ENCODE results near the gene USP5.

The USP5 gene

DNA sequence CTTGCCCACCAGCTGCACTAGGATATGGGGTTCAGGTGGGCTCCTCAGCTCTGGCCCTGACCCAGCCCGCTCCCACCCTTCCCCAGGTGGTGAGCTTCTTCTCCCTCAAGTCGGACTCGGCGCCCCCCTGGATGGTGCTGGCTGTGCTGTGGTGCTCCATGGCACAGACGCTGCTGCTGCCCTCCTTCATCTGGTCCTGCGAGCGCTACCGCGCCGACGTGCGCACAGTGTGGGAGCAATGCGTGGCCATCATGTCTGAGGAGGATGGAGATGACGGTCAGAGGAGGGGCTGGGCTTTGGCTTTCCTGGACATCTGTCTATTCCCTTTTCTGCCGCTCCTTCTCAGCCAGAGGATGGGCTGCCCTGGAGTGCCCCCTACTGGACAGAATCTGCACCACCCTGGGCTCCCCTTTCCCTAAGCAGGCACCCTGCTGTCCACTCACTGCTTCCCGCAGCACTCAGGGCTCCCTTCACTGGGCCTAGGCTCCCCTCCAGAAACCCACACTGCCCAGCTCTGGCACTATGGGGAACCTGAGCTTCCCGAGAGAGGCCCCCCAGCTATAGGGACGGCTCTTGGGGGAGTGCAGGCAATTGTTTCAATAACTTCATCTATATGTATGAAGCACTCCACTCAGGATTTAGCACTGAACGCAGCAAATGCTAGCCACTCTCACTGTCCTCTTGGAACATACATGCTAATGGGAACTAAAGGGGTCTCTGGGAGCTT, 26.4 kb upstream of the USP5 start:
- Histone ChIP-seq H3K4me3 (no peak overlapping the region), H3K27ac (peak overlapping the region in 1 of 21 experiments; percentile 22)

DNA sequence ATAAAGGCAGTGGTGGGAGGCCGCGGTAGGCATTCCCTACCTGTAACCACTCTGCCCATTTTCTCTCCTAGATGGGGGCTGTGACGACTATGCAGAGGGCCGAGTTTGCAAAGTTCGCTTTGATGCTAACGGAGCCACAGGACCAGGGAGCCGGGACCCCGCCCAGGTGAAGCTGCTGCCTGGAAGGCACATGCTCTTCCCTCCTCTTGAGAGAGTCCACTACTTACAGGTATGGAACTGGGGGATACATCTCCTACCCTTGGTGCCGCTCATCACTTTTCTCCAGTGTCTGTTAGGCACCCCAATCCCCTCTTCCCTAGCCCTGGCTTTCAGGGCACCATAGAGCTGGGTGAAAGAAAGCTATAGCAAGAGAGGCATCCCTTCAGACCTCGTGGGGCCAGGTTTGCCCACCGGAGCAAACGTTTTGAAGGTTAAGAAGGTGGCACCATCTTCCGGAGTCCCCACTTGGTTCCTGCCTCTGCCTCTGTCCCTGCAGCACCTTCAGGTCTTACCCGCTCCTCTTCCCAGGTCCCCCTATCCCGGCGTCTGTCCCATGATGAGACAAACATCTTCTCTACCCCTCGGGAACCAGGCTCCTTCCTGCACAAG, 25.7 kb upstream of the USP5 start:
- no peak overlapping the region for H3K27ac ChIP-seq
- H3K4me3 ChIP-seq, result no peak overlapping the region

DNA sequence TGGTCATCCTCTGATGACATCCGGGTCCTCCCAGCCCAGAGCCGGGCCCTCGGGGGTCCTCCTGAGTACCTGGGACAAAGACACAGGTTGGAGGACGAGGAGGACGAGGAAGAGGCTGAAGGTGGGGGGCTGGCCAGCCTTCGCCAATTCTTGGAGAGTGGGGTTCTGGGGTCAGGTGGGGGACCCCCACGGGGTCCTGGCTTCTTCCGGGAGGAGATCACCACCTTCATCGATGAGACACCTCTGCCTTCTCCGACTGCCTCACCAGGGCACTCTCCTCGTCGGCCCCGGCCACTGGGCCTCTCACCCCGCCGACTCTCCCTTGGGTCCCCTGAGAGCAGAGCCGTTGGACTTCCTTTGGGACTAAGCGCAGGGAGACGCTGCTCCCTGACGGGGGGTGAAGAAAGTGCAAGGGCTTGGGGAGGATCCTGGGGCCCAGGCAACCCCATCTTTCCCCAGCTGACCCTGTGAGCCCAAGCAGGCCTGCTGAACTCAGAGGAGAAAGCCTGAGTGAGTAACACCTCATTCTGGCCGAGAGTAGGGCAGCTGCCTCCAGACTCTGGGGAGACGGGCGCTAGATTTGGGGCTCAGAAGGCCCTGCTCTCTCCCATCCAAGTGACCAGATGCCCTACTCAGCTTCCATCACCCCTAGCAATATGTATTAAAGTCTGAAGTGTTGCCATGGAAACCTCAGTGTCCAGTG, 25.1 kb upstream of the USP5 start:
- H3K27ac ChIP-seq, result peak overlapping the region in 5 of 21 experiments; percentile 15 to 57 (median 29)
- no peak overlapping the region for H3K4me3 ChIP-seq

DNA sequence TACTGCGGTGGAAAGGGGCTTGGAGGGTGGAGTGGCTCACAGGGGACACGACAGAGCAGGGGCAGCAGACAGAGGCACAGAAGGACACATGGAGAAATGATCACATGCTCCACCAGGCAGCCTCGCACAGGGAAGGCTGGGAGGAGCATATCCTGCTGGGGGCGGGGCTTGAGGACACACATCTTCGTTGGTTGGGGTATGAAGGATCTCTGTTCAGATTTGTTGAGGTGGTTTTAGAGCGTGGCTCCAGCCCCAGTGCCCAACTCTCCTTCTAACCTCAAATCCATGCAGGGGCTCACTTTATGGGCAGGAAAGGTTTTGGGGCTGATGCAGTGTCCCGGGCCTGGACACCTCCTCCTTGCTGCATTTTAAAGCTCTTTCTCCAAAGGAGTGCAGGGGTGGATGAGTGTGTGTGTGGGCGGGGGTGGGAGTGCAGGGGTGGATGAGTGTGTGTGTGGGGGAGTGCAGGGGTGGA, 24.5 kb upstream of the USP5 start:
- Histone ChIP-seq H3K4me3 (no peak overlapping the region), H3K27ac (peak overlapping the region in 6 of 21 experiments; percentile 15 to 71 (median 36))

DNA sequence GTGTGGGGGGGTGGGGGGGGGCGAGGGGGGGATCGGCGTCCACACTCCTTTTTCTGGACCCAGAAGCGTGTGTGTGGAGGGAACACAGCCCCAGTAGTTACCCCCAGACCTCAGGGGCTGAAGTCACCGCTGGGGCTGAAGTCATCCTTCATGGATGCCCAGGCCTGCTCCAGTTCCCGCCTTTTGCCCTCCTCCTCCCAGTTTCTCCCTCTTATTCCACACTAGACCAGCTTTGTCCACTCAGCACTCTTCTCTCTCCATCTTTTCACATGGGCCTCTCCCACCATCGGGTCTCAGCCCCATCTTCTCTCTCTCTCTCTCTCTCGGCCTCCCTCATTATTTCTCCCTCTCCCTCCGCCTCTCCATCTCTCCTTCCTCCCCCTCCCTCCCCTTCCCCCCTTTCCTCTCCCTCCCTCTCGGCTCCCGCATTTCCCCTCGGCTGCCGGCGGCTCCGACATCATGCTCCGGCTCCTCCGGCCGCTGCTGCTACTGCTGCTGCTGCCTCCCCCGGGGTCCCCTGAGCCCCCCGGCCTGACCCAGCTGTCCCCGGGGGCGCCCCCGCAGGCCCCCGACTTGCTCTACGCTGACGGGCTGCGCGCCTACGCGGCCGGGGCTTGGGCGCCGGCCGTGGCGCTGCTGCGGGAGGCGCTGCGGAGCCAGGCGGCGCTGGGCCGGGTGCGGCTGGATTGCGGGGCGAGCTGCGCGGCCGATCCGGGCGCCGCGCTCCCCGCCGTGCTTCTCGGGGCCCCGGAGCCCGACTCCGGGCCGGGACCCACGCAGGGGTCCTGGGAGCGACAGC, 23.8 kb upstream of the USP5 start, which contains the start of gene P3H3:
Gene P3H3, plus strand, starts transcription at position 426 of the 799 bp plus-strand sequence. Its CDS starts 34 bp downstream, at position 460.
- H3K4me3 ChIP-seq, result peak within 1 kb of the TSS; percentile 50 to 69 (median 57)

DNA sequence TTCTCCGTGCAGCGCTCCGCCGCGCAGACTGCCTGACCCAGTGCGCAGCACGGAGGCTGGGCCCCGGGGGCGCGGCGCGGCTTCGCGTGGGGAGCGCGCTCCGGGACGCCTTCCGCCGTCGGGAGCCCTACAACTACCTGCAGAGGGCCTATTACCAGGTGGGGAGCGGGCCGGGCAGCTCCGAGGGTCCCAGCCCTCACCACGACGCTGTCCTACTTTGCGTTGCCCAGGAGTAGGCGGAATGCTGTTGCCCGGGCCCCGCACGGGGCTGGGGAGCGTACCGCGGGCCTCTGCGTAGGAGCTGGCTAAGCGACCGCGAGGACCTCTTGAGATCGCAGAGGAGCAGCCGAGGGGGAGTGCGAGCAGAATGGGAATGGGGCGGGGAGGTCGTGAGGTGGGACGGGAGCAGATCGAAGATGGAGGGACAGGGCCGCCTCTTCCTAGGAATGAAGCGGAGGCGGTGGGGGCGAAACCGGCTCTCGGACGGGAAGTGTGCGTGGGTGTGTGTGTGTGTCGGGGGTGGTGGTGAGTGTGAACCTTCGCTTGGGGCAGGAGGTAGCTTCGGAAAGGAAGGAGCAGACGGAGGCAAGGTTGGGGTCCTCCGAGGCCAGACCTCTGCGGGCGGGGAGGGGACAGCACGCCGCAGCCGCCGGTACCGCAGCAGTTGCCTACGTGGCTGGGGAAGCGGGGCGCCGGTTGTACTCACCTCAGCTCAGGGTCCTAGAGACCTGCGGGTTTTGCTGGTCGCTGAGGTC, 23.0 kb upstream of the USP5 start:
- Histone ChIP-seq H3K27ac (peak overlapping the region in 20 of 21 experiments; percentile 39 to 92 (median 74)), H3K4me3 (peak overlapping the region; percentile 50 to 69 (median 57))

More for the DNA sequence above, 23.8 kb upstream of the USP5 start, which contains the start of gene P3H3:
- H3K27ac ChIP-seq, result peak within 1 kb of the TSS in 20 of 21 experiments; percentile 39 to 92 (median 74)

DNA sequence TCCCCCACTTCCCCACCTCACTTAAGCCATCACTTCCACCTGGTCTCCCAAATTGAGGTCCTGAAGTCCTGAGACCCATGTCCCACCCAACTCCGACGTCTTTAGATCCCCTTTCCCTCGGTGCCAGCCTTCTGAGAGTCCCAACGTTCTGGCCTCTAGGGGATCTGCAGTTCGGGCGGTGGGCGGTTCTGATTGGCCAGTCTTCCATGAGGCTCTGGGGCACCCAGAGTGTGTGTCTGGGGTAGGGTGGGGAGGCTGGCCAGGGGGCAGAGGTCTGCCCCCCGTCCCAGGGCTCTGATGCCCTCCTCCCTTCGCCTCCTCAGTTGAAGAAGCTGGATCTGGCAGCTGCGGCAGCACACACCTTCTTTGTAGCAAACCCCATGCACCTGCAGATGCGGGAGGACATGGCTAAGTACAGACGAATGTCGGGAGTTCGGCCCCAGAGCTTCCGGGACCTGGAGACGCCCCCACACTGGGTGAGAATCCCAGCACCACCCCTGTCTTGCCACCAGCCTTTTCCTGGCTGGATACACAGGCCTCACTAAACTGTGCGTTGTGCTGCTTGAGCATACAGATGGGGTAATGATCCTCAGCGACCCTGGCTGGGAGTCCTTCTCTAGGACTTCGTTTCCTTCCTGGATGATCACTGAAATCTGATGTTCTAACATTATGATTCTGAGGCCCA, 22.3 kb upstream of the USP5 start:
- Histone ChIP-seq H3K27ac (peak overlapping the region in 17 of 21 experiments; percentile 39 to 92 (median 77)), H3K4me3 (peak overlapping the region; percentile 50 to 69 (median 57))

DNA sequence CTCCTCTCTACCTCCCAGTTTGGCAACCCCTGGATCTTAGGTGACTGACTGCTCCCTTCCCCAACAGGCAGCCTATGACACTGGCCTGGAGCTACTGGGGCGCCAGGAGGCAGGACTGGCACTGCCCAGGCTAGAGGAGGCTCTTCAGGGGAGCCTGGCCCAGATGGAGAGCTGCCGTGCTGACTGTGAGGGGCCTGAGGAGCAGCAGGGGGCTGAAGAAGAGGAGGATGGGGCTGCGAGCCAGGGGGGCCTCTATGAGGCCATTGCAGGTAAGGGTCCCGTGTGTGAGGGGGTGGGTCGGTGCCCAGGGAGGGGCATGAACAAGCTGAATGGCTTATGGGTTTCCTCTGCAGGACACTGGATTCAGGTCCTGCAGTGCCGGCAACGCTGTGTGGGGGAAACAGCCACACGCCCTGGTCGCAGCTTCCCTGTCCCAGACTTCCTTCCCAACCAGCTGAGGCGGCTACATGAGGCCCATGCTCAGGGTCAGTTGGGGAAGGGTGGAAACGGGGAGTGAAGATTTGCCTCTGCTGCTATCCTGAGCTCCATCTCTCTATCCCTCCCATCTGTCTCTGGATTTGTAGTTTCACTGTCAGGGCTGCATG, 21.6 kb upstream of the USP5 start:
- Histone ChIP-seq H3K27ac (peak overlapping the region in 1 of 21 experiments; percentile 57), H3K4me3 (no peak overlapping the region)

DNA sequence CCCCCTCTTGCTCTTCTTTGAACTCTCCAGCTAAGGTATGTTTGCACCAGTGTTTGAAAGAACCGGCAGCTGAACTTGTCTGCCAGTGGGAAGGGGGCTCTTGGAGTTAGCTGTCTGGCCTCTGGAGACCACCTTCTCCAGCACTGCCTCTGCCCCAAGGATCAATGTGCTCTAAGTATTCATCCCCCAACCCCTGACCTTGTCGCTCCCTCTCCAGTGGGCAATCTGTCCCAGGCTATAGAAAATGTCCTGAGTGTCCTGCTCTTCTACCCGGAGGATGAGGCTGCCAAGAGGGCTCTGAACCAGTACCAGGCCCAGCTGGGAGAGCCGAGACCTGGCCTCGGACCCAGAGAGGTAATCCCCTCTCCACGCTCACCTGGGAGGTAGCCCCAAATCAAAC, 21.0 kb upstream of the USP5 start:
- Histone ChIP-seq H3K27ac (no peak overlapping the region), H3K4me3 (no peak overlapping the region)

DNA sequence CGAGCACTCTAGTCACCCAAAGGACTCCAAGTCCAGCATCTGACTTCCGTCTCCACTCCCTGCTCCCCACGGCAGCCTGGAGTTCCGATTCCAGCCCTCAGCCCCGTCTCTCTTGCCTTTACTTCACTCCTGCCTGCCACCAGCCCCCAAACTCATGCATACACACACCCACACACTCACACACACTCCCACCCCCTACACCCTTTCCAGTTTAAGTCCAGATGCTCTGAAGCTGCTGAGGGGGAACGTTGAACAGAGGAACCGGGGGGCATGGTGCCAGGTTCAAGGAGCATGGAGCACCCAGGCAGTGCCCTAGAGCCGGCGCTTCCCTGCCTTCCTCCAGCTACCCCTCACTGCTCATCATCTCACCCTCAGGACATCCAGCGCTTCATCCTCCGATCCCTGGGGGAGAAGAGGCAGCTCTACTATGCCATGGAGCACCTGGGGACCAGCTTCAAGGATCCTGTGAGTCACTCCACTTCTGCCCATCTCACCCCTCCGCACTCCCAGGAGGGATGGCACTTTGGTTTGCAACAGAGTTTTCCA, 20.4 kb upstream of the USP5 start:
- Histone ChIP-seq H3K4me3 (no peak overlapping the region), H3K27ac (no peak overlapping the region)

DNA sequence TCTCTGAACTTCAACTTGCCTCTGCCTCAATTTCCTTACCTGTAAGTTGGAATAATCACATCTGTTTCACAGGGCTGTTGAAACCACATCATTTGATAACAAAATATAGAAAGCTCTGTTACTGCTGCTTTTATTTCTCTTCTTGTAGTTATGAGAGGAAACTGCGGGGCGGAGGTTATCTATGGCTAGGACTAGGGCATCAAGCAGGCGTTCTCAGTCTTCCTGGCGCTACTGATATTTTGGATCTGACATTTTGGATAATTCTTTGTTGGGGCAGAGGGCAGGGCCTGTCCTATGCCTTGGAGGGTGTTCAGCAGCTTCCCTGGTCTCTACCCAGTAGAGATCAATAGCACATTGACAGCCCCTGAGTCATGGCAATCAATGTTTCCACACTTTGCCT, 19.8 kb upstream of the USP5 start:
- no peak overlapping the region for H3K27ac ChIP-seq
- no peak overlapping the region for H3K4me3 ChIP-seq

DNA sequence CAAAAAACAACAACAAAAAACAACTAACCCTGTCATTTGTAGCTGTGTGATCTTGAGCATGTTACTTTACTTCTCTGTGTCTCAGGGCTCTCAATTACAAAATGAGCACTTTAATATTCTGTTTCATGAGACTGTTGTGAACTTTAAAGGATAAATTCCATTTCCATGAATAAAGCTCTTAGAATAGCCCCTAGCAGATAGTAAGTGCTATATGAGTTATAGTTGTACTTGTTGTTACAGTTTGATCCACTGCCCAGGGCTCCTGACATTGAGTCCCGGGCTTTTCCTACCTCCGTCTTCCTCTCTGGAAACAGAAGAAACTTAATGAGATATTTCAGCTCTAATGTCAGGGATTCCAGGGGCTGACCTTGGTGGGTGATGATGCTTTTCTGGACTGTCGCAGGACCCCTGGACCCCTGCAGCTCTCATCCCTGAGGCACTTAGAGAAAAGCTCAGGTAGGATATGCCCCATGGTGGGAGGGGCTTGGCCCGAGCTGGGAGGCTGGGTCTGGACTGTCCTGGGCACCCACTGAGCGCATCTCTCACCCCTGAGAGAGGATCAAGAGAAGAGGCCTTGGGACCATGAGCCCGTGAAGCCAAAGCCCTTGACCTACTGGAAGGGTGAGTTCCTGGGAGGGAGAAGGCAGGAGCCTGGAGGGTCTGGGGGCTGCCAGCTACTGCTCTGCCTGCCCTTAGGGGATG, 18.6 kb upstream of the USP5 start:
- Histone ChIP-seq H3K27ac (no peak overlapping the region), H3K4me3 (no peak overlapping the region)

DNA sequence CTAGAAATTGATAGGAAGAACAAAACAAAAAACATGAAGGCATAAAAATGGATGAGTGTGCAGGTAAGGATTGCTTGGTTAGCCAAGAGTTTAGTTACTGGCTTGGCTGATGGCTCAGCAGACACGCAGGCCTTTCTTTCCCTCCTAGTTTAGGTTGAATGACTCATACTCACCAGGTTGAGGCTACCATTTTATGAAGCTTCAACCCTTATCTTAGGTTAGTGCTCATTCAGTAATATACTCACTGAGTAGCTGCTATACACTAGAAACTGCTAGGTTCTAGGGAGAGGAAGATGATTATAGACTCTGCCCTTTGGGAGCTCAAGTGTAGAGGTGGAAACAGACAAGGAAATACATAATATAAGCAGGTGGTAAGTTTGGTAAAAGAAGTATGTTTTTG, 17.7 kb upstream of the USP5 start:
- H3K4me3 ChIP-seq, result no peak overlapping the region

DNA sequence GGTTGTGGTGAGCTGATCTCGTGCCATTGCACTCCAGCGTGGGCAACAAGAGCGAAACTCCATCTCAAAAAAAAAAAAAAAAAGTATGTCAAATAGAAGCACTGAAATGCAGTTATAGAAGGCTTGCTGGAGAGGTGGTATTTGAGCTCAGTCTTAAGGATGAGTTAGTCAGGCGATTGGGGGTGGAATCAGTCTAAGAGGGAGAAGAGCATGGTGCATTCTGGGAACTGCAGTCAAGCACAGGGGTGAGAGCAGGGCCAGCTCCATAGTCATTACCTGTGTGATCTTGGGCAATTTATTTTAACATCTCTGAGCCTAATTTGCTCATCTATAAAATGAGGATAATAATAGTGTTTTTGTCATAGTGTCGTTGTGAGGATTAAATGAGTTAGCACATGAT, 17.1 kb upstream of the USP5 start:
- Histone ChIP-seq H3K27ac (no peak overlapping the region), H3K4me3 (no peak overlapping the region)

More for the DNA sequence above, 17.7 kb upstream of the USP5 start:
- no peak overlapping the region for H3K27ac ChIP-seq

DNA sequence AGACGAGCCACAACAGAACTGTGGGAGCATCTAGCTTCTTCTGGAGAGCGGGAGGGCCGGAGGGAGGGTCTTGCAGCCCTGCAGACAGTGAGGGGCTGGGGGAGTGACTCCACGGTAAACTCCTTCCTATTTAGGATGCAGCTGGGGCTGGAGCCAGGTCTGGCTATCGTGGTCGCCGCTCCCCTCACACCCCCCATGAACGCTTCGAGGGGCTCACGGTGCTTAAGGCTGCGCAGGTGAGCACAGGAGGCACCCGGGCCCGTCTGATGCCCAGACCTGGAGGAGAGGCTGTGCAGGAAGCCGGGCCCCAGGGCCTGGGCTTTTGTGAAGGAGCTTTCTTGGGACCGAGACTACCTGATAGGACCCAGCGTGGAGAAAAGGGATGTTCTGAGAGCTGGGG, 15.1 kb upstream of the USP5 start:
- no peak overlapping the region for H3K4me3 ChIP-seq
- no peak overlapping the region for H3K27ac ChIP-seq

DNA sequence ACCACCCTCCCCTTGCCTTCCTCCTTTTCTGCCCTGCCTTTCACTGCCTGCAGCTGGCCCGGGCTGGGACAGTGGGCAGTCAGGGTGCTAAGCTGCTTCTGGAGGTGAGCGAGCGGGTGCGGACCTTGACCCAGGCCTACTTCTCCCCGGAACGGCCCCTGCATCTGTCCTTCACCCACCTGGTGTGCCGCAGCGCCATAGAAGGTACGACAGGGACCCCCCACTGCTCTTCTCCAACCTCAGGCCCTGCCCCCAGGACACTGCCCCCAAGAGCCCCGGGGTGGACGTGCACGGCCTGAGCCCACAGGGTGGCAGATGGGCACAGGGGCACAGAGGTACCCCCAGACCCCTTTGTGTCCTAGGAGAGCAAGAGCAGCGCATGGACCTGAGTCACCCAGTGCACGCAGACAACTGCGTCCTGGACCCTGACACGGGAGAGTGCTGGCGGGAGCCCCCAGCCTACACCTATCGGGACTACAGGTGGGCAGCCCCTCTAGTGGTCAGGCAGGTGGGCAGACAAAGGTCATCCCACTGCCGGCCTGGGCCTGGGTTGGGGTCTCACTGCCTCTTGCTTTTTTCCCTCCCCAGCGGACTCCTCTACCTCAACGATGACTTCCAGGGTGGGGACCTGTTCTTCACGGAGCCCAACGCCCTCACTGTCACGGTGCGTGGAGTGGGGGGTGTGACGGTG, 14.4 kb upstream of the USP5 start:
- Histone ChIP-seq H3K4me3 (no peak overlapping the region), H3K27ac (no peak overlapping the region)

DNA sequence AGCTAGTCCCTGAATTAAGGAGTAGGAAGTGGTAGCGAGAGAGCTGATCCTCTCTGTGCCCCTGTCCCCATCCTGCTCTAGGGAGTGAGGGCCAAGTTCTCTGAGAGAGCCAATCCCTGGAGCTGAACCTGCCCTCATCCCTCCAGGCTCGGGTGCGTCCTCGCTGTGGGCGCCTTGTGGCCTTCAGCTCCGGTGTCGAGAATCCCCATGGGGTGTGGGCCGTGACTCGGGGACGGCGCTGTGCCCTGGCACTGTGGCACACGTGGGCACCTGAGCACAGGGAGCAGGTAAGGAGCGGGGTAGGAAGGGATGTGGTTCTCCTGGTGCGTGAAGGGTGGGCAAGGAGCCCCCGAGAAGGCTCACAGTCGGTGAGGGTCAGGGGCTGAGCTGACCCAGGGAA, 13.1 kb upstream of the USP5 start:
- no peak overlapping the region for H3K27ac ChIP-seq
- H3K4me3 ChIP-seq, result no peak overlapping the region

Measured in skin epidermis (tissue), 12 donors.